ENCODE results near the gene PADI6.

The PADI6 gene

GRCh38 chr1:17358557-17358956, 13.4 kb upstream of the PADI6 start:
- DNase-seq, result no peak

GRCh38 chr1:17359031-17359430, 13.0 kb upstream of the PADI6 start:
- DNase-seq, result no peak

- DNase-seq, result no peak
Observed at GRCh38 chr1:17359808-17360207, 12.2 kb upstream of the PADI6 start.

- no peak for DNase-seq
Observed at GRCh38 chr1:17360272-17360956, 11.6 kb upstream of the PADI6 start.

- no peak for DNase-seq
Observed at GRCh38 chr1:17361687-17362086, 10.3 kb upstream of the PADI6 start.

- DNase-seq, result no peak
Observed at GRCh38 chr1:17363351-17363750, 8.6 kb upstream of the PADI6 start.

- no peak for DNase-seq
Observed at GRCh38 chr1:17363771-17364170, 8.2 kb upstream of the PADI6 start.

GRCh38 chr1:17365293-17365692, 6.7 kb upstream of the PADI6 start:
- DNase-seq, result no peak

GRCh38 chr1:17369466-17369865, 2.5 kb upstream of the PADI6 start:
- no peak for DNase-seq

- DNase-seq, result no peak
Observed at GRCh38 chr1:17370618-17371017, 1.4 kb upstream of the PADI6 start.

GRCh38 chr1:17372955-17373354, 959 bp downstream of the PADI6 start:
- DNase-seq, result no peak

GRCh38 chr1:17375651-17376050, 3.7 kb downstream of the PADI6 start:
- DNase-seq, result no peak

GRCh38 chr1:17377325-17377953, 5.4 kb downstream of the PADI6 start:
- DNase-seq, result no peak

- no peak for DNase-seq
Observed at GRCh38 chr1:17381161-17381560, 9.2 kb downstream of the PADI6 start.

GRCh38 chr1:17392199-17392740, 20.3 kb downstream of the PADI6 start:
- no peak for DNase-seq

- no peak for DNase-seq
Observed at GRCh38 chr1:17393230-17393629, 21.2 kb downstream of the PADI6 start.

GRCh38 chr1:17397910-17398695, 26.1 kb downstream of the PADI6 start:
- no peak for DNase-seq

GRCh38 chr1:17400725-17401341, 28.8 kb downstream of the PADI6 start:
- no peak for DNase-seq

GRCh38 chr1:17401841-17402240, 29.8 kb downstream of the PADI6 start:
- DNase-seq, result no peak

GRCh38 chr1:17403081-17403480, 31.1 kb downstream of the PADI6 start:
- no peak for DNase-seq

GRCh38 chr1:17404034-17404684, 32.2 kb downstream of the PADI6 start:
- no peak for DNase-seq

- no peak for DNase-seq
Observed at GRCh38 chr1:17404820-17405219, 32.8 kb downstream of the PADI6 start.

Measured in NCI-H2171 treated with DMSO at 0.1 percent for 48 hours (cell line).